Measurements from ENCODE around the gene CCDC170.

CCDC170 gene

DNA sequence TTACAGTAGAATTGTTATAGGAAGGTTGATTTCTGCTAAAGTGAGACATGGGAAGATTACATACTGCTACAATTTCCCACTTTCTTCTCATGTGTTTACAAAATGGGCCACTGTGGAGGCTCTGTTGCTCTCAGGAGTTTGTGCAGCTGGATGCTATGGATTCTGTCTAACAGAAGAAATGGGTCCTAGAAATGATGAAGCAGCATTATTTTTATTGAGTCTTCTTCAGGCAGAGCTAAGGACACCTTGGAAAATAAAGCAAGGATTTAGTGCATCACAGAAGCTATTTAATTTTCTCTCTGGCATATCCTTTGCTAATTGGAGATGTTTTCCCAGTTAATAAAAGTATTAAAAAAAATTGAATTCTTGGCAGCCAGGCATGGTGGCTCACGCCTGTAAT lies 29.2 kb downstream of the CCDC170 start:
- DNase-seq (ENCODE audit: extremely low read depth, low read depth), result no peak
- TF ChIP-seq, protein P1, sequence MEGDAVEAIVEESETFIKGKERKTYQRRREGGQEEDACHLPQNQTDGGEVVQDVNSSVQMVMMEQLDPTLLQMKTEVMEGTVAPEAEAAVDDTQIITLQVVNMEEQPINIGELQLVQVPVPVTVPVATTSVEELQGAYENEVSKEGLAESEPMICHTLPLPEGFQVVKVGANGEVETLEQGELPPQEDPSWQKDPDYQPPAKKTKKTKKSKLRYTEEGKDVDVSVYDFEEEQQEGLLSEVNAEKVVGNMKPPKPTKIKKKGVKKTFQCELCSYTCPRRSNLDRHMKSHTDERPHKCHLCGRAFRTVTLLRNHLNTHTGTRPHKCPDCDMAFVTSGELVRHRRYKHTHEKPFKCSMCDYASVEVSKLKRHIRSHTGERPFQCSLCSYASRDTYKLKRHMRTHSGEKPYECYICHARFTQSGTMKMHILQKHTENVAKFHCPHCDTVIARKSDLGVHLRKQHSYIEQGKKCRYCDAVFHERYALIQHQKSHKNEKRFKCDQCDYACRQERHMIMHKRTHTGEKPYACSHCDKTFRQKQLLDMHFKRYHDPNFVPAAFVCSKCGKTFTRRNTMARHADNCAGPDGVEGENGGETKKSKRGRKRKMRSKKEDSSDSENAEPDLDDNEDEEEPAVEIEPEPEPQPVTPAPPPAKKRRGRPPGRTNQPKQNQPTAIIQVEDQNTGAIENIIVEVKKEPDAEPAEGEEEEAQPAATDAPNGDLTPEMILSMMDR (IDR thresholded peaks at IDR 0.05; ENCODE audit: low read depth, low read length, missing control alignments), result no peak
- no peak overlapping the region for H3K4me3 ChIP-seq (replicated peaks; ENCODE audit: low read depth, low read length)

DNA sequence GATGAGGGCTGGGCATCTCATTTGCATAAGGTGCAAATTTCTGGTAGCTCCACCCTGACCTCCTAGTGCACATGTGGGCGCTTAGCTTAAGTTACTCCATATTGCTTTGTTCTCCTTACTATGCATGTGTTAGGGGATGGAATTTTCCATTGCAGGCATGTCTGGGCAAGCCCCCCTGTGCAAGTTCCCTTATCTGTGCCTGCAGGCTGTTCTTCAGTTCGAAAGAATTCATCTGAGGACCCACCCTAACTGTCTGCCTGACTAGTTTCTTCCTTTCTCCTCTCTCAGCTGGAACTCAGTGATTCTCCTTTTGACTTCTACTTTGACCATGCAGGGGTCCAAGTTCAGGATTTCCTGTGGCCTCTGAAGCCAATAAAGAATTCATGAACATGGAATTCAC lies 30.2 kb downstream of the CCDC170 start:
- H3K4me3 ChIP-seq (replicated peaks; ENCODE audit: low read depth, low read length), result no peak overlapping the region
- DNase-seq (ENCODE audit: extremely low read depth, low read depth), result no peak
- TF ChIP-seq, protein P1 (IDR thresholded peaks at IDR 0.05; ENCODE audit: low read depth, low read length, missing control alignments), result no peak

DNA sequence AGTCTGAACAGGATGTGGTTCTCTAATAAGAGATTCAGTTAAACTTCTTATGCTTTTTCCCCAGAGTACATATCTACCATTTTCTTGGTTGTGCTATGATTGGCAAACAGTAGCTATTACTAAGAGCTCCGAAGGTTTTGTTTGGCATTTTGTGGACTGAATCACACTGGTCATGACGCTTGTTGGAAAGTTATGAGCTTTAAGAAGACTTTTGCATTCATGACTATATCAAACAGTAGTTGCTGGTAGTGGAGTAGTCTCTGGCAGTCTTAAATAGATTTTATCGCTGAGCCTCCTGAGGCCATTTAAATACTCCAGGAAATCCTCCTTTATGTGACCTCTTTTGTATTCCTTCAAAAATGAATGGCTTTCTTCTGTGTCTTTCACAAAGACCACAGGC lies 40.8 kb downstream of the CCDC170 start:
- TF ChIP-seq, protein P1 (IDR thresholded peaks at IDR 0.05; ENCODE audit: low read depth, low read length, missing control alignments), result no peak
- no peak overlapping the region for H3K4me3 ChIP-seq (replicated peaks; ENCODE audit: low read depth, low read length)
- DNase-seq (ENCODE audit: extremely low read depth, low read depth), result no peak

DNA sequence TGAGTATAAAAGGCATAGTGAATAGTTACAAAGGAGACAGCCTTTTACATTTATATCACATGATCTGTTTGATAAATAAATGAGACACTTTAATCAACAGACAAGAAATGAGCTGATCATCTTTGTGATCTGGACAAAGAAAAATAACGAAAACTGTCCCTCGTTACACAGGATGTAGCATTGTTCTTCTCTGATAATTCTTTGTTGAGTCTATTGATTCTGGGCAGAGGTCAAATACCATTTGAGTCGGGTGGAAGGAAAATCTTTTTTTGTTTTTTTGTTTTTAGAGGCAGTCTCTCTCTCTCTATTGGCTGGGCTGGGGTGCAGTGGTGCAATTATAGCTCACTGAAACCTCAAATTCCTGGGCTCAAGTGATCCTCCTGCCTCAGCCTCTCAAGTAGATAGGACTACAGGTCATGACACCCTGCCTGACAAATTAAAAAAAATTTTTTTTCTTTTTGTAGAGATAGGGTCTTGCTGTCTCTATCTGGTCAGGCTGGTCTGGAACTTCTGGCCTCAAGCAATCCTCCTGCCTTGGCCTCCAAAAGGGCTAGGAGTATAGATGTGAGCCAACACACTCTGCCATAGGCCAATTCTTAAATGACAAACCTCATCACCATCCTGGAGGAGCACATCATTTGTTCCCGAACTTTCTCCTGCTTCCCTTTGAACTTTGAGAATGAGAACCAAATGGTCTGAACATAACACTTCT lies 41.8 kb downstream of the CCDC170 start:
- H3K4me3 ChIP-seq (replicated peaks; ENCODE audit: low read depth, low read length), result no peak overlapping the region
- no peak for DNase-seq (ENCODE audit: extremely low read depth, low read depth)
- TF ChIP-seq, protein P1 (IDR thresholded peaks at IDR 0.05; ENCODE audit: low read depth, low read length, missing control alignments), result no peak

DNA sequence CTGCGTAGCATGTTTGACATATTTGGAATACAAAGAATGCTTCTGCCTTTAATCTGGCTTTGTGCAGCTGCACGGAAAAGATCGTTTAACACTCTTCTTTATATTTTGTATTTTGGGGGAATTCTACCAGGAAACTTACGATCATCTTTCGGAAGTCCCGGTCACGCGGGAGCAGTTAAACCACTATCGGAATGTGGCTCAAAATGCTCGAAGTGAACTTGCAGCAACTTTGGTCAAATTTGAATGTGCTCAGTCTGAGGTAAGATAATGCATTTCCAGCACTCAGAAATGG lies 42.3 kb downstream of the CCDC170 start:
- no peak overlapping the region for H3K4me3 ChIP-seq (replicated peaks; ENCODE audit: low read depth, low read length)
- DNase-seq (ENCODE audit: extremely low read depth, low read depth), result no peak
- TF ChIP-seq, protein P1 (IDR thresholded peaks at IDR 0.05; ENCODE audit: low read depth, low read length, missing control alignments), result no peak

DNA sequence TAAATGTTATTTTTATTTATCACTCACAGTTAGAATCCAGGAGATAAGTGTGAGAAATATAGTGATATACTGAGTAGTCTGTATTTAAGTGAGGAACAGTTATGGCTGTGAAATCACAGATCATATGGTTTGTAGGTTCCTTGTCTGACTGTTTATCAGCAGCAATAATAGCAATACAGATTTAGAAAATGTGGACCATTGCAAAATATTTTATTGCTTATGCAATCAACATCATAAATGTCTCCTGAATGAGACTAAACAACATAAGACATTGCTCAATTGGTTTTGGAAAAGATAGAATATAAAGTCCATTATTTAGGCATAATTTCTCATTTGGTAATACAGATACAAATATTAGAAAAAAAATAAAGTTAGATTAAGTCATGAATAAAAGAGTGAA lies 43.7 kb downstream of the CCDC170 start:
- DNase-seq (ENCODE audit: extremely low read depth, low read depth), result no peak
- H3K4me3 ChIP-seq (replicated peaks; ENCODE audit: low read depth, low read length), result no peak overlapping the region
- TF ChIP-seq, protein P1 (IDR thresholded peaks at IDR 0.05; ENCODE audit: low read depth, low read length, missing control alignments), result no peak

Data from HFF-Myc (cell line).